ENCODE data around the gene WEE2. TPM values are rescaled to one million over a fixed set of nuclear protein-coding genes. Genes with fewer than 3 reads are reported as not detected.

WEE2 gene
- total and polyA plus RNA-seq, 9 of the 15 experiments (the other 6 are each of a cell fraction or from before 2014, with no cell fraction given) = not detected

DNA sequence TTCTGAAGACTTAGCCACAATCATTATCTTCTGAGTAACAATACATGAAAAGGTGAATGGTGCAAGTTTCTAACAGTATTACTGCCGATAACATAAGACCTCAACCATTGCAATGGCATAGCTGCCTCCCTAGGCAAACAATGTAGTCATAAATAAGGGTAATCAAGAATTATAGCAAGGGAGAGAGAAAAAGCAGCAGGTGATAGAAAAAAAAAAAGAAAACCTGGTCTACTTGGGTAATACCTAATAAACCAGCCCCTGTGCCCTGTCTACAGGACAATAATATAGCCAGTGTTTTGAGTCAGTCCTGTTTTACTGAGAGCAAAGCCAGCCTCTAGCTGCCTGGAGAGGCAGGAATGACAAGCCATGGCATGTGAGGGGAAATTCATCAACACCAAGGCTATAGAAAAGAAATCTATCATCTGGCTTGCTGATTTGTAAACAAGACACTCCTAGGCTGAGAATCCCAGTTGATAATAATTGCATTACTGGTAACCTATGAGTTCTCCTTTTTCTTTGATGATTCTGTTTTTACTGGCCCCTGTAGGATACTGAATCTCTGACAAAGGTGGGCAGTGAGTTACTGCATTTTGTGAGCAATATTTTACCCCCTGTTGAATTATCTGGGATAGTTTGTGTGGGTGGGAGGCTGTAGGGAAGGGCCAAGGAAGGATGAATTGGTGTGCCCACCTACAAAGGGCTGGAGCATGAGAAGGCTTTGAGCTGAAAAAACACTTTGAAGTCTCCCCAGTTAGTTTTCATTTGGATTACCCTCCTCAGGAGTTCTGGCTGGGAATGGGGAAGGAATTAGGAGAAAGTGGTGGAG is 1.7 kb upstream of the WEE2 start:
- ChIA-PET POLR2A (no interaction called here), CTCF (ENCODE audit: low intra/inter-chr PET ratio) (no interaction called here)
- in situ Hi-C loops (cut with MboI) (no loop called here), intact Hi-C loops (cut with micrococcal nuclease) (no loop called here)
- H3K79me2 ChIP-seq (ENCODE audit: control insufficient read depth, insufficient read depth, low read length) = no peaks in the 10 kb centered on the region
- no peaks in the 10 kb centered on the region for H3K9me1 ChIP-seq (ENCODE audit: control insufficient read depth, insufficient read depth, low read length)
- no peak for DNase-seq (ENCODE audit: extremely low read depth in 1 of 4, low spot score in 3 of 4)
- H3K9me3 ChIP-seq (replicated peaks; ENCODE audit: control insufficient read depth, insufficient read depth, low read depth, low read length) = no peaks in the 10 kb centered on the region
- H3K36me3 ChIP-seq (ENCODE audit: control insufficient read depth, insufficient read depth, low read length) = no peaks in the 10 kb centered on the region
- H4K20me1 ChIP-seq (replicated peaks; ENCODE audit: control insufficient read depth, insufficient read depth, low read length) = no peaks in the 10 kb centered on the region
- no peak overlapping the region for H3K4me3 ChIP-seq
- H3K27ac ChIP-seq (ENCODE audit: extremely low read depth, low read depth, low read length) = no peak overlapping the region
- FAIRE-seq = no peak
- no peak for ATAC-seq
- H3K9ac ChIP-seq (ENCODE audit: insufficient read depth in 1 of 2, low read depth in 2 of 2, low read length in 2 of 2) = no peak overlapping the region
- peaks cover 0 to 8% of the 10 kb centered on the region in 2 experiments; a peak in 2 of 5 replicates for H3K4me1 ChIP-seq (replicated peaks in 1 of 2; ENCODE audit: control insufficient read depth in 2 of 2, insufficient read depth in 2 of 2, low read length in 2 of 2)
- H3K27me3 ChIP-seq (ENCODE audit: control insufficient read depth in 2 of 2, insufficient read depth in 2 of 2, low read length in 2 of 2) = peaks cover 31 to 50% of the 10 kb centered on the region in 2 experiments
- H3K4me2 ChIP-seq (ENCODE audit: insufficient read depth, low read length) = no peak overlapping the region
- no TSS peak for BruUV-seq (replicated peaks)
- WGBS (ENCODE audit: insufficient coverage, low coverage, missing lambda C conversion rate) = 0% methylated on average over 1 of the region's 1 CpG
- H2AFZ ChIP-seq (ENCODE audit: low read depth, low read length) = no peak overlapping the region
- TF ChIP-seq, protein P1, sequence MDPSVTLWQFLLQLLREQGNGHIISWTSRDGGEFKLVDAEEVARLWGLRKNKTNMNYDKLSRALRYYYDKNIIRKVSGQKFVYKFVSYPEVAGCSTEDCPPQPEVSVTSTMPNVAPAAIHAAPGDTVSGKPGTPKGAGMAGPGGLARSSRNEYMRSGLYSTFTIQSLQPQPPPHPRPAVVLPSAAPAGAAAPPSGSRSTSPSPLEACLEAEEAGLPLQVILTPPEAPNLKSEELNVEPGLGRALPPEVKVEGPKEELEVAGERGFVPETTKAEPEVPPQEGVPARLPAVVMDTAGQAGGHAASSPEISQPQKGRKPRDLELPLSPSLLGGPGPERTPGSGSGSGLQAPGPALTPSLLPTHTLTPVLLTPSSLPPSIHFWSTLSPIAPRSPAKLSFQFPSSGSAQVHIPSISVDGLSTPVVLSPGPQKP (CRISPR knock-in tag; IDR thresholded peaks at IDR 0.05) = no peak
- TF ChIP-seq, protein P2, sequence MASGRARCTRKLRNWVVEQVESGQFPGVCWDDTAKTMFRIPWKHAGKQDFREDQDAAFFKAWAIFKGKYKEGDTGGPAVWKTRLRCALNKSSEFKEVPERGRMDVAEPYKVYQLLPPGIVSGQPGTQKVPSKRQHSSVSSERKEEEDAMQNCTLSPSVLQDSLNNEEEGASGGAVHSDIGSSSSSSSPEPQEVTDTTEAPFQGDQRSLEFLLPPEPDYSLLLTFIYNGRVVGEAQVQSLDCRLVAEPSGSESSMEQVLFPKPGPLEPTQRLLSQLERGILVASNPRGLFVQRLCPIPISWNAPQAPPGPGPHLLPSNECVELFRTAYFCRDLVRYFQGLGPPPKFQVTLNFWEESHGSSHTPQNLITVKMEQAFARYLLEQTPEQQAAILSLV (tag; IDR thresholded peaks at IDR 0.05) = no peak
- TF ChIP-seq DNMT1 (IDR thresholded peaks at IDR 0.05) (no peak), NFIC (IDR thresholded peaks at IDR 0.05) (no peak), CBFA2T2 (conservative IDR thresholded peaks at IDR 0.05) (no peak), POLR2A (conservative IDR thresholded peaks at IDR 0.05) (no peak), PCBP2 (IDR thresholded peaks at IDR 0.05; ENCODE audit: low read depth, low read length, poor library complexity, severe bottlenecking) (no peak)
- TF ChIP-seq, protein P3, sequence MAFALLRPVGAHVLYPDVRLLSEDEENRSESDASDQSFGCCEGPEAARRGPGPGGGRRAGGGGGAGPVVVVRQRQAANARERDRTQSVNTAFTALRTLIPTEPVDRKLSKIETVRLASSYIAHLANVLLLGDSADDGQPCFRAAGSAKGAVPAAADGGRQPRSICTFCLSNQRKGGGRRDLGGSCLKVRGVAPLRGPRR (CRISPR knock-in tag; IDR thresholded peaks at IDR 0.05) = no peak
- TF ChIP-seq, protein P4, sequence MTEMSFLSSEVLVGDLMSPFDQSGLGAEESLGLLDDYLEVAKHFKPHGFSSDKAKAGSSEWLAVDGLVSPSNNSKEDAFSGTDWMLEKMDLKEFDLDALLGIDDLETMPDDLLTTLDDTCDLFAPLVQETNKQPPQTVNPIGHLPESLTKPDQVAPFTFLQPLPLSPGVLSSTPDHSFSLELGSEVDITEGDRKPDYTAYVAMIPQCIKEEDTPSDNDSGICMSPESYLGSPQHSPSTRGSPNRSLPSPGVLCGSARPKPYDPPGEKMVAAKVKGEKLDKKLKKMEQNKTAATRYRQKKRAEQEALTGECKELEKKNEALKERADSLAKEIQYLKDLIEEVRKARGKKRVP (CRISPR knock-in tag; IDR thresholded peaks at IDR 0.05) = no peak
- TF ChIP-seq, protein P5, sequence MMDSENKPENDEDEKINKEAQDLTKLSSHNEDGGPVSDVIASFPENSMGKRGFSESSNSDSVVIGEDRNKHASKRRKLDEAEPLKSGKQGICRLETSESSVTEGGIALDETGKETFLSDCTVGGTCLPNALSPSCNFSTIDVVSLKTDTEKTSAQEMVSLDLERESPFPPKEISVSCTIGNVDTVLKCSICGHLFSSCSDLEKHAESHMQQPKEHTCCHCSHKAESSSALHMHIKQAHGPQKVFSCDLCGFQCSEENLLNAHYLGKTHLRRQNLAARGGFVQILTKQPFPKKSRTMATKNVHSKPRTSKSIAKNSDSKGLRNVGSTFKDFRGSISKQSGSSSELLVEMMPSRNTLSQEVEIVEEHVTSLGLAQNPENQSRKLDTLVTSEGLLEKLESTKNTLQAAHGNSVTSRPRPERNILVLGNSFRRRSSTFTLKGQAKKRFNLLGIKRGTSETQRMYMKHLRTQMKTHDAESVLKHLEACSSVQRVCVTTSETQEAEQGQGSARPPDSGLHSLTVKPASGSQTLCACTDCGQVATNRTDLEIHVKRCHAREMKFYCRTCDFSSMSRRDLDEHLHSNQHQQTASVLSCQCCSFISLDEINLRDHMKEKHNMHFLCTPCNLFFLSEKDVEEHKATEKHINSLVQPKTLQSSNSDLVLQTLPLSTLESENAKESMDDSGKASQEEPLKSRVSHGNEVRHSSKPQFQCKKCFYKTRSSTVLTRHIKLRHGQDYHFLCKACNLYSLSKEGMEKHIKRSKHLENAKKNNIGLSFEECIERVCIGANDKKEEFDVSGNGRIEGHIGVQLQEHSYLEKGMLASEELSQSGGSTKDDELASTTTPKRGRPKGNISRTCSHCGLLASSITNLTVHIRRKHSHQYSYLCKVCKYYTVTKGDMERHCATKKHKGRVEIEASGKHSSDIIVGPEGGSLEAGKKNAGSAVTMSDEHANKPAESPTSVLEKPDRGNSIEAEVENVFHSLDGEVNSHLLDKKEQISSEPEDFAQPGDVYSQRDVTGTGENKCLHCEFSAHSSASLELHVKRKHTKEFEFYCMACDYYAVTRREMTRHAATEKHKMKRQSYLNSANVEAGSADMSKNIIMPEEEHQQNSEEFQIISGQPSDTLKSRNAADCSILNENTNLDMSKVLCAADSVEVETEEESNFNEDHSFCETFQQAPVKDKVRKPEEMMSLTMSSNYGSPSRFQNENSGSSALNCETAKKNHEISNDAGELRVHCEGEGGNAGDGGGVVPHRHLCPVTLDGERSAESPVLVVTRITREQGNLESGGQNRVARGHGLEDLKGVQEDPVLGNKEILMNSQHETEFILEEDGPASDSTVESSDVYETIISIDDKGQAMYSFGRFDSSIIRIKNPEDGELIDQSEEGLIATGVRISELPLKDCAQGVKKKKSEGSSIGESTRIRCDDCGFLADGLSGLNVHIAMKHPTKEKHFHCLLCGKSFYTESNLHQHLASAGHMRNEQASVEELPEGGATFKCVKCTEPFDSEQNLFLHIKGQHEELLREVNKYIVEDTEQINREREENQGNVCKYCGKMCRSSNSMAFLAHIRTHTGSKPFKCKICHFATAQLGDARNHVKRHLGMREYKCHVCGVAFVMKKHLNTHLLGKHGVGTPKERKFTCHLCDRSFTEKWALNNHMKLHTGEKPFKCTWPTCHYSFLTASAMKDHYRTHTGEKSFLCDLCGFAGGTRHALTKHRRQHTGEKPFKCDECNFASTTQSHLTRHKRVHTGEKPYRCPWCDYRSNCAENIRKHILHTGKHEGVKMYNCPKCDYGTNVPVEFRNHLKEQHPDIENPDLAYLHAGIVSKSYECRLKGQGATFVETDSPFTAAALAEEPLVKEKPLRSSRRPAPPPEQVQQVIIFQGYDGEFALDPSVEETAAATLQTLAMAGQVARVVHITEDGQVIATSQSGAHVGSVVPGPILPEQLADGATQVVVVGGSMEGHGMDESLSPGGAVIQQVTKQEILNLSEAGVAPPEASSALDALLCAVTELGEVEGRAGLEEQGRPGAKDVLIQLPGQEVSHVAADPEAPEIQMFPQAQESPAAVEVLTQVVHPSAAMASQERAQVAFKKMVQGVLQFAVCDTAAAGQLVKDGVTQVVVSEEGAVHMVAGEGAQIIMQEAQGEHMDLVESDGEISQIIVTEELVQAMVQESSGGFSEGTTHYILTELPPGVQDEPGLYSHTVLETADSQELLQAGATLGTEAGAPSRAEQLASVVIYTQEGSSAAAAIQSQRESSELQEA (IDR thresholded peaks at IDR 0.05; ENCODE audit: low read depth) = no peak

Data from K562 (cell line).